CD4-positive, alpha-beta T cell treated with Interleukin-15 for 4 hours (primary cell): ENCODE data around the gene FSD2.
"Not testable (repeated sequence)": the region's sequence is repeated elsewhere in the genome, so short reads cannot be mapped to it uniquely, and the experiment has no call there.

ENCODE experiments used
- DNase-seq: peaks from one replicate; pipeline ENCODE4 v3.0.0-alpha.2; 2020; ENCODE audit warnings: low spot score

The FSD2 gene

GRCh38 chr15:82739086-82739485, 66.8 kb downstream of the FSD2 start:
- no peak for DNase-seq

- no peak for DNase-seq
Measured at GRCh38 chr15:82737975-82738374, 67.9 kb downstream of the FSD2 start.

GRCh38 chr15:82731527-82731926, 74.3 kb downstream of the FSD2 start:
- no peak for DNase-seq

- DNase-seq = no peak
Measured at GRCh38 chr15:82730022-82730530, 75.8 kb downstream of the FSD2 start.

GRCh38 chr15:82726816-82727215, 79.1 kb downstream of the FSD2 start:
- DNase-seq = no peak

- no peak for DNase-seq
Measured at GRCh38 chr15:82715003-82715402, 90.9 kb downstream of the FSD2 start.

GRCh38 chr15:82714016-82714415, 91.9 kb downstream of the FSD2 start:
- DNase-seq = no peak

GRCh38 chr15:82712036-82712435, 93.8 kb downstream of the FSD2 start:
- no peak for DNase-seq

GRCh38 chr15:82710926-82711490, 94.9 kb downstream of the FSD2 start:
- DNase-seq = no peak

GRCh38 chr15:82710208-82710555, 95.7 kb downstream of the FSD2 start:
- DNase-seq = no peak

- DNase-seq = peak; percentile 60
Measured at GRCh38 chr15:82709421-82710207, 96.3 kb downstream of the FSD2 start, which contains the start of gene AP3B2. AP3B2 (minus strand) TSS chr15:82709875; CDS start chr15:82709706, 169 bp downstream.

GRCh38 chr15:82709081-82709420, 96.8 kb downstream of the FSD2 start:
- DNase-seq = no peak

- not testable (repeated sequence) for DNase-seq
Measured at GRCh38 chr15:82705856-82706255, 100.0 kb downstream of the FSD2 start.
